Esophagus muscularis mucosa (tissue), 4 donors: ENCODE measurements around the gene CORO2B.

Experiments
- CTCF ChIP-seq, 3 experiments: fragments of 200-600 bp in 2 of 3; fragments of 450-650 bp in 1 of 3; sonication (generic) in 2 of 3; IDR thresholded peaks; one replicate each; pipeline ENCODE4 v1.5.1; 2017 to 2019; ENCODE audit warnings: antibody characterized with exemption in 3 of 3, mild to moderate bottlenecking in 2 of 3, moderate library complexity in 1 of 3
- EP300 ChIP-seq: sonication (generic); formaldehyde crosslinking; IDR thresholded peaks from one replicate; pipeline ENCODE4 v1.6.1; 2017; ENCODE audit warnings: antibody characterized with exemption
- POLR2A ChIP-seq: fragments of 450-650 bp; IDR thresholded peaks from one replicate; pipeline ENCODE4 v1.6.1; 2017; ENCODE audit warnings: antibody characterized with exemption, moderate library complexity, mild to moderate bottlenecking, low read depth
- POLR2AphosphoS5 ChIP-seq, 2 donors: sonication (generic); formaldehyde crosslinking; IDR thresholded peaks; one replicate each; pipeline ENCODE4 v1.6.1; 2017; ENCODE audit warnings: antibody characterized with exemption in 2 of 2

DNA sequence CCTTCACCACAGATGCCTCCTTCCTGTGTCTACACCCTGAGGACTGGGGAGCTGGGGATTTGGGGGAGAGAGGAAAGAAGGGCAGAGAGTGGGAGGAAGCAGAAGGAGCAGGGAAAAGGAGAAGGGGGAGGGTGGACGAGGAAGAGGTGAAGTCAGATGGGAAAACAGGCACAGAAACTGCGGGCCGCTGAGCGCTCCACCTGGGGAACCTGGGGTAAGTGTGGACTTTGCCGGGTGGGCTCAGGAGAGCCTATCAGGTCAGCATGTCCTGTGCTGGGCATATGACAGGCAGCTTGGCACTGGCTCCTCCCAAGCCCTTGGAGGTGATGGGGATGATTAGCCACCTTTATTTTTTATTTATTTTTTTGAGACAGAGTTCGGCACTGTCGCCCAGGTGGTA, 62.6 kb downstream of the CORO2B start:
- TF ChIP-seq CTCF (IDR thresholded peaks at IDR 0.05) (no peak), EP300 (no peak), POLR2AphosphoS5 (IDR thresholded peaks at IDR 0.05) (no peak), POLR2A (no peak)
